IMR-90 (cell line): ENCODE data around the gene MTMR3. TPM values are rescaled to one million over a fixed set of nuclear protein-coding genes. Genes with fewer than 3 reads are reported as not detected.

Experiments used
- ATAC-seq: fragments of 200-7000 bp; cut with Tn5 transposase; 2 replicates; pipeline ENCODE4 v1.9.1; 2020; ENCODE audit warnings: low read depth, mild to moderate bottlenecking, moderate library complexity
- BruUV-seq: library from RNA; stranded (reverse); fragments of 400-500 nt; replicated peaks from 2 replicates; lab custom pipeline; 2021; lab: Mats Ljungman, UMichigan
- CTCF ChIA-PET: fragments of 300-600 bp; formaldehyde crosslinking; extraction: SDS; loops from one replicate; lab custom pipeline; 2021; ENCODE audit warnings: antibody characterized with exemption; lab: Yijun Ruan, JAX
- POLR2A ChIA-PET: fragments of 300-600 bp; sonication (Branson Sonifier 250); formaldehyde crosslinking; loops from one replicate; lab custom pipeline; 2022; ENCODE audit warnings: antibody characterized with exemption; ENCODE audit not compliant: unreplicated experiment; lab: Charles Lee
- DNase-seq: peaks from one replicate; pipeline ENCODE4 v3.0.0; 2013
- H2AFZ ChIP-seq: replicated peaks from 2 replicates; pipeline ENCODE3; 2013; ENCODE audit warnings: low read length, mild to moderate bottlenecking; ENCODE audit not compliant: poor library complexity
- H2AK5ac ChIP-seq: 2 replicates; pipeline ENCODE4 v1.6.1; 2013; ENCODE audit warnings: low read depth, low read length, inconsistent platforms
- H2AK9ac ChIP-seq: replicated peaks from 2 replicates; pipeline ENCODE3; 2013; ENCODE audit warnings: mild to moderate bottlenecking, low read depth, low read length, moderate library complexity; ENCODE audit not compliant: poor library complexity
- H2BK120ac ChIP-seq: 2 replicates; pipeline ENCODE4 v1.6.1; 2013; ENCODE audit warnings: low read depth, low read length, inconsistent platforms
- H2BK15ac ChIP-seq: 3 replicates; pipeline ENCODE4 v1.6.1; 2013; ENCODE audit warnings: low read depth, low read length, inconsistent platforms
- H2BK20ac ChIP-seq: 2 replicates; pipeline ENCODE4 v1.6.1; 2013; ENCODE audit warnings: low read depth, mild to moderate bottlenecking, inconsistent platforms, low read length, moderate library complexity
- H2BK5ac ChIP-seq: 2 replicates; pipeline ENCODE4 v1.6.1; 2013; ENCODE audit warnings: mild to moderate bottlenecking, low read depth, low read length, inconsistent platforms; ENCODE audit not compliant: poor library complexity, severe bottlenecking
- H3K14ac ChIP-seq: replicated peaks from 2 replicates; pipeline ENCODE4 v1.6.1; 2013; ENCODE audit warnings: low read depth, low read length, inconsistent platforms
- H3K18ac ChIP-seq: 2 replicates; pipeline ENCODE4 v1.6.1; 2013; ENCODE audit warnings: low read depth, low read length, control low read depth
- H3K23ac ChIP-seq: 2 replicates; pipeline ENCODE4 v1.6.1; 2013; ENCODE audit warnings: low read depth, low read length, inconsistent platforms
- H3K27ac ChIP-seq: 2 replicates; pipeline ENCODE4 v1.5.1; 2013; ENCODE audit warnings: mild to moderate bottlenecking, control low read depth, low read length; ENCODE audit not compliant: insufficient read depth
- H3K27me3 ChIP-seq: 2 replicates; pipeline ENCODE4 v1.6.1; 2013; ENCODE audit warnings: low read length; ENCODE audit not compliant: control insufficient read depth, insufficient read depth
- H3K36me3 ChIP-seq: 2 replicates; pipeline ENCODE4 v1.6.1; 2013; ENCODE audit warnings: low read length, mixed read lengths; ENCODE audit not compliant: control insufficient read depth, insufficient read depth
- H3K4ac ChIP-seq: 2 replicates; pipeline ENCODE4 v1.6.1; 2013; ENCODE audit warnings: low read depth, low read length, inconsistent platforms
- H3K4me1 ChIP-seq: 2 replicates; pipeline ENCODE4 v1.6.1; 2013; ENCODE audit warnings: low read length, mixed read lengths; ENCODE audit not compliant: control insufficient read depth, insufficient read depth
- H3K4me2 ChIP-seq: 2 replicates; pipeline ENCODE4 v1.6.1; 2013; ENCODE audit warnings: low read depth, mild to moderate bottlenecking, control low read depth, low read length, moderate library complexity
- H3K4me3 ChIP-seq: 2 replicates; pipeline ENCODE4 v1.5.1; 2013; ENCODE audit warnings: low read depth, mild to moderate bottlenecking, control low read depth, low read length, moderate library complexity; ENCODE audit not compliant: insufficient read depth
- H3K56ac ChIP-seq: 2 replicates; pipeline ENCODE4 v1.6.1; 2013; ENCODE audit warnings: low read length, inconsistent platforms; ENCODE audit not compliant: insufficient read depth; ENCODE audit errors: extremely low read depth
- H3K79me1 ChIP-seq, 2 experiments: 2 replicates each; pipeline ENCODE4 v1.6.1; 2013; ENCODE audit warnings: low read length in 2 of 2, inconsistent platforms in 1 of 2, low read depth in 1 of 2
- H3K9ac ChIP-seq: 2 replicates; pipeline ENCODE4 v1.6.1; 2013; ENCODE audit warnings: low read depth, low read length, control low read depth
- H3K9me1 ChIP-seq: 2 replicates; pipeline ENCODE4 v1.6.1; 2013; ENCODE audit warnings: low read length, inconsistent platforms; ENCODE audit not compliant: insufficient read depth
- H3K9me3 ChIP-seq: 2 replicates; pipeline ENCODE4 v1.6.1; 2013; ENCODE audit warnings: low read length; ENCODE audit not compliant: control insufficient read depth, insufficient read depth
- H4K20me1 ChIP-seq: 2 replicates; pipeline ENCODE4 v1.6.1; 2013; ENCODE audit warnings: low read length, inconsistent platforms; ENCODE audit not compliant: insufficient read depth
- H4K5ac ChIP-seq: 2 replicates; pipeline ENCODE4 v1.6.1; 2013; ENCODE audit warnings: mild to moderate bottlenecking, low read depth, low read length, control low read depth
- H4K8ac ChIP-seq, 2 experiments: 2 replicates each; pipeline ENCODE4 v1.6.1; 2013; ENCODE audit warnings: low read depth in 2 of 2, low read length in 2 of 2, control low read depth in 1 of 2, inconsistent platforms in 1 of 2
- H4K91ac ChIP-seq: 2 replicates; pipeline ENCODE4 v1.6.1; 2013; ENCODE audit warnings: low read depth, low read length, inconsistent platforms; ENCODE audit not compliant: insufficient read depth
- BHLHE40 ChIP-seq: fragments of 150-350 bp; IDR thresholded peaks from 2 replicates; pipeline ENCODE4 v1.6.1; 2016; ENCODE audit warnings: mild to moderate bottlenecking, low read depth, low read length
- CEBPB ChIP-seq: IDR thresholded peaks from 2 replicates; pipeline ENCODE4 v1.6.1; 2012; ENCODE audit warnings: low read depth, low read length, improper control_type of control experiment
- CHD1 ChIP-seq: IDR thresholded peaks from 2 replicates; pipeline ENCODE4 v1.6.1; 2012; ENCODE audit warnings: low read depth, low read length, improper control_type of control experiment
- FOS ChIP-seq: fragments of 150-350 bp; IDR thresholded peaks from 2 replicates; pipeline ENCODE4 v1.6.1; 2016; ENCODE audit warnings: low read depth, low read length
- MAFK ChIP-seq: IDR thresholded peaks from 2 replicates; pipeline ENCODE4 v1.6.1; 2012; ENCODE audit warnings: low read depth, low read length, improper control_type of control experiment
- MAZ ChIP-seq: IDR thresholded peaks from 2 replicates; pipeline ENCODE4 v1.6.1; 2012; ENCODE audit warnings: low read depth, mild to moderate bottlenecking, low read length, improper control_type of control experiment, moderate library complexity, borderline replicate concordance
- MXI1 ChIP-seq: IDR thresholded peaks from 2 replicates; pipeline ENCODE4 v1.6.1; 2012; ENCODE audit warnings: low read depth, mild to moderate bottlenecking, low read length, moderate library complexity, borderline replicate concordance
- NFE2L2 ChIP-seq: fragments of 150-350 bp; IDR thresholded peaks from 2 replicates; pipeline ENCODE4 v1.6.1; 2016; ENCODE audit warnings: low read depth, mild to moderate bottlenecking, low read length
- POLR2A ChIP-seq: IDR thresholded peaks from 2 replicates; pipeline ENCODE4 v1.6.1; 2012; ENCODE audit warnings: mild to moderate bottlenecking, low read depth, low read length
- RAD21 ChIP-seq: IDR thresholded peaks from 2 replicates; pipeline ENCODE4 v1.6.1; 2012; ENCODE audit warnings: low read length, improper control_type of control experiment
- RCOR1 ChIP-seq: IDR thresholded peaks from 2 replicates; pipeline ENCODE4 v1.6.1; 2012; ENCODE audit warnings: mild to moderate bottlenecking, low read length, improper control_type of control experiment; ENCODE audit not compliant: insufficient replicate concordance
- RFX5 ChIP-seq: IDR thresholded peaks from 2 replicates; pipeline ENCODE4 v1.8.0; 2012; ENCODE audit warnings: low read depth, mild to moderate bottlenecking, low read length, moderate library complexity
- SMC3 ChIP-seq: fragments of 150-350 bp; IDR thresholded peaks from 2 replicates; pipeline ENCODE4 v1.6.1; 2016; ENCODE audit warnings: low read depth, mild to moderate bottlenecking, antibody characterized with exemption, low read length, moderate library complexity
- WGBS, 2 experiments: methylation state at CpG; one replicate each; pipeline versions ENCODE4 v1.1.5 to v1.1.7; 2013; ENCODE audit warnings: missing lambda C conversion rate in 2 of 2; ENCODE audit not compliant: insufficient read length in 1 of 2; ENCODE audit errors: extremely low coverage in 2 of 2; 5-methylcytosine and 5-hydroxymethylcytosine counted together
- dilution Hi-C: fragments of 300-500 bp; cut with HindIII; formaldehyde crosslinking; loops from one replicate; pipeline ENCODE4 v1.14.3; 2018; ENCODE audit warnings: low sequenced_read_pairs; ENCODE audit not compliant: unreplicated experiment
- in situ Hi-C: fragments of 300-500 bp; cut with MboI; formaldehyde crosslinking; loops from 3 replicates; pipeline ENCODE4 v1.14.3; 2019; ENCODE audit warnings: low sequenced_read_pairs, inconsistent platforms, mixed read lengths
- intact Hi-C: fragments of 100-400 bp; cut with micrococcal nuclease; formaldehyde crosslinking; loops from 2 replicates; pipeline ENCODE4 v1.10.0; 2022
- polyA plus RNA-seq, 3 experiments: library from polyadenylated mRNA; depleted of rRNA; stranded (reverse); fragments of >200 nt; gene quantifications; 2 replicates each; pipeline ENCODE4 v1.2.3, GENCODE V29; 2012; ENCODE audit warnings: low replicate concordance in 1 of 3
- total RNA-seq: library from RNA; depleted of rRNA; stranded (reverse); fragments of >200 nt; gene quantifications from 2 replicates; pipeline ENCODE4 v1.2.3, GENCODE V29; 2012
- TF ChIP-seq, protein P1 (sequence below): conservative IDR thresholded peaks from 2 replicates; pipeline ENCODE4 v1.5.1; 2012; ENCODE audit warnings: mild to moderate bottlenecking, low read depth, low read length, improper control_type of control experiment
- TF ChIP-seq, protein P2 (sequence below): fragments of 150-350 bp; IDR thresholded peaks from 2 replicates; pipeline ENCODE4 v1.6.1; 2016; ENCODE audit warnings: low read depth, mild to moderate bottlenecking, low read length, moderate library complexity, borderline replicate concordance
- TF ChIP-seq, protein P3 (sequence below): fragments of 150-350 bp; IDR thresholded peaks from 2 replicates; pipeline ENCODE4 v1.6.1; 2017; ENCODE audit warnings: mild to moderate bottlenecking, antibody characterized with exemption, low read length, low read depth

Gene MTMR3
- total and polyA plus RNA-seq, 2 of the 4 experiments (the other 2 are of a cell fraction) = 21.3 to 29.4 TPM

DNA sequence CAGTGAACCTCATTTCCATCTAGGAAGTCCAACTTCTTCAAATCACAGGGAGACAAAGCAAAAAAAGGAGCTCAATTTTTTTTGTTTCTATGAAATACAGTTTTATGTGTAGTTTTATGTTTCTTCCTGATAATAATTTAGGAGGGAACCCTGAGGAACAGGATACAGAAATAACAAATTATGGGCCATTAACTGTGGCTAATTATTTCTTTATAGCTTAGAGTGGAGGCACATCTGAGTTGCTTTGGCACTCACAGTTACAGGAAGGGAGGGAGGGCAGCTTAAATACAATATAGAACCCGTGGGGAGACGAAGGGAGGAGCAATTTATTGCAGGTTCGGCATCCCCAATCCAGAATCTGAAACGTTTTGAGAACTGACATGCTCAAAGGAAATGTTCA lies 160.2 kb downstream of the MTMR3 start:
- Histone ChIP-seq H2AK5ac (no peak overlapping the region), H4K8ac (no peak overlapping the region), H4K5ac (no peak overlapping the region), H3K9me3 (no peaks in the 10 kb centered on the region), H2BK15ac (no peak overlapping the region), H3K4me3 (no peak overlapping the region), H4K20me1 (no peaks in the 10 kb centered on the region), H2AFZ (no peak overlapping the region), H2AK9ac (no peak overlapping the region), H2BK120ac (no peak overlapping the region), H3K36me3 (no peaks in the 10 kb centered on the region), H2BK5ac (no peak overlapping the region), H3K27me3 (no peaks in the 10 kb centered on the region), H3K14ac (no peak overlapping the region), H3K56ac (no peak overlapping the region), H3K9ac (no peak overlapping the region), H3K23ac (no peak overlapping the region), H3K18ac (no peak overlapping the region), H4K91ac (no peak overlapping the region), H3K79me1 (no peaks in the 10 kb centered on the region), H3K4me1 (peaks cover 5% of the 10 kb centered on the region), H3K4ac (no peak overlapping the region), H3K4me2 (no peak overlapping the region), H3K27ac (no peak overlapping the region), H2BK20ac (no peak overlapping the region), H3K9me1 (peaks cover 7% of the 10 kb centered on the region)
- CTCF ChIA-PET = no interaction called here
- no peak for ATAC-seq
- in situ Hi-C loops = no loop called here
- dilution Hi-C loops = loop anchor here (25.0 kb wide), 1 partner anchor 356 kb away; no protein-coding TSS in a partner anchor
- no peak for DNase-seq
- POLR2A ChIA-PET = no interaction called here
- TF ChIP-seq MAFK (no peak), CEBPB (no peak), CHD1 (no peak), RFX5 (no peak), RAD21 (no peak), FOS (no peak), BHLHE40 (no peak), MAZ (no peak), SMC3 (no peak), MXI1 (no peak), RCOR1 (no peak), NFE2L2 (no peak), POLR2A (no peak)
- TF ChIP-seq, protein P1, sequence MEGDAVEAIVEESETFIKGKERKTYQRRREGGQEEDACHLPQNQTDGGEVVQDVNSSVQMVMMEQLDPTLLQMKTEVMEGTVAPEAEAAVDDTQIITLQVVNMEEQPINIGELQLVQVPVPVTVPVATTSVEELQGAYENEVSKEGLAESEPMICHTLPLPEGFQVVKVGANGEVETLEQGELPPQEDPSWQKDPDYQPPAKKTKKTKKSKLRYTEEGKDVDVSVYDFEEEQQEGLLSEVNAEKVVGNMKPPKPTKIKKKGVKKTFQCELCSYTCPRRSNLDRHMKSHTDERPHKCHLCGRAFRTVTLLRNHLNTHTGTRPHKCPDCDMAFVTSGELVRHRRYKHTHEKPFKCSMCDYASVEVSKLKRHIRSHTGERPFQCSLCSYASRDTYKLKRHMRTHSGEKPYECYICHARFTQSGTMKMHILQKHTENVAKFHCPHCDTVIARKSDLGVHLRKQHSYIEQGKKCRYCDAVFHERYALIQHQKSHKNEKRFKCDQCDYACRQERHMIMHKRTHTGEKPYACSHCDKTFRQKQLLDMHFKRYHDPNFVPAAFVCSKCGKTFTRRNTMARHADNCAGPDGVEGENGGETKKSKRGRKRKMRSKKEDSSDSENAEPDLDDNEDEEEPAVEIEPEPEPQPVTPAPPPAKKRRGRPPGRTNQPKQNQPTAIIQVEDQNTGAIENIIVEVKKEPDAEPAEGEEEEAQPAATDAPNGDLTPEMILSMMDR = no peak
- TF ChIP-seq, protein P2, sequence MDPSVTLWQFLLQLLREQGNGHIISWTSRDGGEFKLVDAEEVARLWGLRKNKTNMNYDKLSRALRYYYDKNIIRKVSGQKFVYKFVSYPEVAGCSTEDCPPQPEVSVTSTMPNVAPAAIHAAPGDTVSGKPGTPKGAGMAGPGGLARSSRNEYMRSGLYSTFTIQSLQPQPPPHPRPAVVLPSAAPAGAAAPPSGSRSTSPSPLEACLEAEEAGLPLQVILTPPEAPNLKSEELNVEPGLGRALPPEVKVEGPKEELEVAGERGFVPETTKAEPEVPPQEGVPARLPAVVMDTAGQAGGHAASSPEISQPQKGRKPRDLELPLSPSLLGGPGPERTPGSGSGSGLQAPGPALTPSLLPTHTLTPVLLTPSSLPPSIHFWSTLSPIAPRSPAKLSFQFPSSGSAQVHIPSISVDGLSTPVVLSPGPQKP = no peak
- TF ChIP-seq, protein P3, sequence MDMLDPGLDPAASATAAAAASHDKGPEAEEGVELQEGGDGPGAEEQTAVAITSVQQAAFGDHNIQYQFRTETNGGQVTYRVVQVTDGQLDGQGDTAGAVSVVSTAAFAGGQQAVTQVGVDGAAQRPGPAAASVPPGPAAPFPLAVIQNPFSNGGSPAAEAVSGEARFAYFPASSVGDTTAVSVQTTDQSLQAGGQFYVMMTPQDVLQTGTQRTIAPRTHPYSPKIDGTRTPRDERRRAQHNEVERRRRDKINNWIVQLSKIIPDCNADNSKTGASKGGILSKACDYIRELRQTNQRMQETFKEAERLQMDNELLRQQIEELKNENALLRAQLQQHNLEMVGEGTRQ = no peak
- BruUV-seq = no TSS peak
- WGBS, 2 experiments = 100% methylated on average over 1 of the region's 4 CpGs; no CpG with 5 or more reads in 1 of the 2 experiments
- intact Hi-C loops = no loop called here
